ENCODE data around the gene FERMT3.

- no peak for TF ChIP-seq SP2 (IDR thresholded peaks at IDR 0.05; ENCODE audit: low read length)
- no peak for TF ChIP-seq TAF7 (optimal IDR thresholded peaks at IDR 0.05; ENCODE audit: borderline replicate concordance, low read depth, low read length)
- TF ChIP-seq CTCF (IDR thresholded peaks at IDR 0.05; ENCODE audit: control extremely low read depth in 1 of 3, insufficient read depth in 1 of 3, low read depth in 1 of 3, low read length in 3 of 3): no peak
- TF ChIP-seq KDM1A (IDR thresholded peaks at IDR 0.05; ENCODE audit: borderline replicate concordance, low read length): no peak
These were observed 38.9 kb downstream of the FERMT3 start for GRCh38 chr11:64245401-64245796.

Data from H1 (cell line).